ENCODE data around the gene SPDYE3. TPM values are rescaled to one million over a fixed set of nuclear protein-coding genes. Genes with fewer than 3 reads are reported as not detected.
"Not testable (repeated sequence)": the region's sequence is repeated elsewhere in the genome, so short reads cannot be mapped to it uniquely, and the experiment has no call there.

The SPDYE3 gene
- total RNA-seq, 2 donors from 2014 or later: 0.91 TPM; not detected in 1

DNA sequence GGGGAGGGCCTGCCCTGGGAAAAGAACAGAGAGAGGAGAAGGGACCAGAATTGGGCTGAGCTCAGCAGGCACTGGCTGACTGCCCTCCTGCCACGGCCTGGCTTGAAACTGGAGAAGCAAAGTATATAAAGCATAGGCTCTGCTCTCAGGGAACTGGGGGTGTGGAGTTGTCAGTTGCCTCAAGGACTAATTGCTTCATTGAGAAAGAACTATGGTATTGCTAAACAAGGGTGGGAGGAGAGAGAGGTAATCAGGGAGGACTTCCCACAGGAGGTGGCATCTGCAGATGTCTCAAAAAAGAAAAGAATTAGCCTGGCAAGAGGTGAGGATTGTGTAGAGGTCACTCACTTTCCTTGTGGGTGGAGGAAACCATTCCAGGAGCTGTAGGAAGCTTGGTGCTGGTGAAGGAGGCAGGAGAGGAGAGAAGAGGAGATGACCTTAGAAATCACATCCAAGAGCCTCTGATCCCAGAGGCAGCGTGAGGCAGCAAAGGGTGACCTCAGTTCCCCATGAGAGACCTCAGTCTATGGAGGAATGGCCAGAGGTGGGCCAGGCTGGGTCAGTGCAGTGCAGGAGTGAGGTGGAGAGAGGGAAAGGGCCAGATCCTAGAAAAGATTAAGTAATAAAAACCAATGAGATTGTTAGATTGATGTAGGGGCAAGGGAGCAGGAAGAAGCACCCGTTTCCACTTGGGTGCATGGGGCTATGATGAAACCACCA, 52.8 kb downstream of the SPDYE3 start:
- H3K4me3 ChIP-seq: no peak overlapping the region
- TF ChIP-seq, protein P1, sequence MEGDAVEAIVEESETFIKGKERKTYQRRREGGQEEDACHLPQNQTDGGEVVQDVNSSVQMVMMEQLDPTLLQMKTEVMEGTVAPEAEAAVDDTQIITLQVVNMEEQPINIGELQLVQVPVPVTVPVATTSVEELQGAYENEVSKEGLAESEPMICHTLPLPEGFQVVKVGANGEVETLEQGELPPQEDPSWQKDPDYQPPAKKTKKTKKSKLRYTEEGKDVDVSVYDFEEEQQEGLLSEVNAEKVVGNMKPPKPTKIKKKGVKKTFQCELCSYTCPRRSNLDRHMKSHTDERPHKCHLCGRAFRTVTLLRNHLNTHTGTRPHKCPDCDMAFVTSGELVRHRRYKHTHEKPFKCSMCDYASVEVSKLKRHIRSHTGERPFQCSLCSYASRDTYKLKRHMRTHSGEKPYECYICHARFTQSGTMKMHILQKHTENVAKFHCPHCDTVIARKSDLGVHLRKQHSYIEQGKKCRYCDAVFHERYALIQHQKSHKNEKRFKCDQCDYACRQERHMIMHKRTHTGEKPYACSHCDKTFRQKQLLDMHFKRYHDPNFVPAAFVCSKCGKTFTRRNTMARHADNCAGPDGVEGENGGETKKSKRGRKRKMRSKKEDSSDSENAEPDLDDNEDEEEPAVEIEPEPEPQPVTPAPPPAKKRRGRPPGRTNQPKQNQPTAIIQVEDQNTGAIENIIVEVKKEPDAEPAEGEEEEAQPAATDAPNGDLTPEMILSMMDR (IDR thresholded peaks at IDR 0.05): no peak
- no peak for TF ChIP-seq POLR2A (IDR thresholded peaks at IDR 0.05)
- TF ChIP-seq POLR2AphosphoS5 (IDR thresholded peaks at IDR 0.05): no peak
- no peak for DNase-seq (ENCODE audit: low spot score)
- intact Hi-C loops (cut with DNase I): no loop called here
- H3K27ac ChIP-seq: no peak overlapping the region
- no peaks in the 10 kb centered on the region for H3K9me3 ChIP-seq
- no peaks in the 10 kb centered on the region for H3K4me1 ChIP-seq (replicated peaks)
- WGBS: 87% methylated on average over 3 of the region's 3 CpGs
- peaks cover 2 to 26% of the 10 kb centered on the region in 2 donors for H3K36me3 ChIP-seq
- no peaks in the 10 kb centered on the region for H3K27me3 ChIP-seq (replicated peaks; ENCODE audit: insufficient read depth)

DNA sequence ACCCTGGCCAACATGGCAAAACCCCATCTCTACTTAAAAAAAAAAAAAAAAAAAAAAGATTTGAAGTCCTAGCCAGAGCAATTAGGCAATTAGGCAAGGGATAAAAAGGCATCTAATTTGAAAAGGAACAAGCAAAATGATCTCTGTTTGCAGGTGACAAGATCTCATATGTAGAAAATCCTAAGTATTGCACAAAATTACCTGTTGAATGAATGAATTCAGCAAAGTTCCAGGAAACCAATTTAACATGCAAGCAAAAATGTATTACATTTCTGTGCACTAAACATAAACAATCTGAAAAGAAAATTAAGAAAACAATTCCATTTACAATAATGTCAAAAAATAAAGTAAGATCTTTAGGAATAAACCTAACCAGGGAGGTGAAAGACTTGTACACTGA, 55.6 kb downstream of the SPDYE3 start:
- Histone ChIP-seq H3K4me3 (no peak overlapping the region), H3K4me1 (replicated peaks) (no peaks in the 10 kb centered on the region), H3K27me3 (replicated peaks; ENCODE audit: insufficient read depth) (no peaks in the 10 kb centered on the region), H3K36me3 (peaks cover 2 to 26% of the 10 kb centered on the region in 2 donors), H3K9me3 (no peaks in the 10 kb centered on the region), H3K27ac (no peak overlapping the region)
- no peak for DNase-seq (ENCODE audit: low spot score)
- intact Hi-C loops (cut with DNase I): no loop called here
- no peak for TF ChIP-seq POLR2AphosphoS5 (IDR thresholded peaks at IDR 0.05)
- no peak for TF ChIP-seq POLR2A (IDR thresholded peaks at IDR 0.05)
- TF ChIP-seq, protein P1 (IDR thresholded peaks at IDR 0.05): no peak

DNA sequence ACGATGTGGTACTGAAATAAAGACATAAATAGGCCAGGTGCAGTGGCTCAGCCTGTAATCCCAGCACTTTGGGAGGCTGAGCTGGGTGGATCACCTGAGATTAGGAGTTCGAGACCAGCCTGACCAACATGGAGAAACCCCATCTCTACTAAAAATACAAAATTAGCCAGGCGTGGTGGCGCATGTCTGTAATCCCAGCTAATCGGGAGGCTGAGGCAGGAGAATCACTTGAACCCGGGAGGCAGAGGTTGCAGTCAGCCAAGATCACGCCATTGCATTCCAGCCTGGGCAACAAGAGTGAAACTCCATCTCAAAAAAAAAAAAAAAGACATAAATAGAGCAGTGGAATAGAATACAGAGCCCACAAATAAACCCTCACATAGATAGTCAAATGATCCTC, 56.3 kb downstream of the SPDYE3 start:
- H3K9me3 ChIP-seq; H3K27ac ChIP-seq; H3K4me1 ChIP-seq (replicated peaks); DNase-seq (ENCODE audit: low spot score); H3K27me3 ChIP-seq (replicated peaks; ENCODE audit: insufficient read depth); H3K4me3 ChIP-seq; intact Hi-C loops (cut with DNase I): not testable (repeated sequence)
- 97% methylated on average over 7 of the region's 7 CpGs for WGBS
- H3K36me3 ChIP-seq: peaks cover 2 to 26% of the 10 kb centered on the region in 2 donors

DNA sequence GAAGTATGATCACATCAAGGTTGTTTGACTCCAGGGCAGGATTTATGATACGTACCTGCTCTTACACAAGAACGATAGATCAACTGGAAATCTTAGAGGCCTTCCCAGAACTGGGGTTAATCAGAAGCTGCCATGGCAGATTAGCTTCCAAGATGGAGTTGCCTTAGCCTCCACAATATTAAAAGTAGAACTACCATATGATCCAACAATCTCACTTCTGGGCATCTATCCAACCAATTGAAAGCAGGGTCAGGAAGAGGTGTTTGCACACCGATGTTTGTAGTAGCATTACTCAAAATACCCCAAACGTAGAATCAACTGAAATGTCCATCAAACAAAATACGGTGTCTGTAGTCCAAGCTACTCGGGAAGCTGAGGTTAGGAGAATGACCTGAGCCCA, 57.0 kb downstream of the SPDYE3 start:
- Histone ChIP-seq H3K36me3 (peaks cover 2 to 20% of the 10 kb centered on the region in 2 donors), H3K9me3 (no peaks in the 10 kb centered on the region), H3K4me1 (replicated peaks) (no peaks in the 10 kb centered on the region), H3K4me3 (no peak overlapping the region), H3K27me3 (replicated peaks; ENCODE audit: insufficient read depth) (no peaks in the 10 kb centered on the region), H3K27ac (no peak overlapping the region)
- TF ChIP-seq POLR2A (IDR thresholded peaks at IDR 0.05) (no peak), POLR2AphosphoS5 (IDR thresholded peaks at IDR 0.05) (no peak)
- TF ChIP-seq, protein P1 (IDR thresholded peaks at IDR 0.05): no peak
- WGBS: 91% methylated on average over 6 of the region's 6 CpGs
- intact Hi-C loops (cut with DNase I): no loop called here
- DNase-seq (ENCODE audit: low spot score): no peak

DNA sequence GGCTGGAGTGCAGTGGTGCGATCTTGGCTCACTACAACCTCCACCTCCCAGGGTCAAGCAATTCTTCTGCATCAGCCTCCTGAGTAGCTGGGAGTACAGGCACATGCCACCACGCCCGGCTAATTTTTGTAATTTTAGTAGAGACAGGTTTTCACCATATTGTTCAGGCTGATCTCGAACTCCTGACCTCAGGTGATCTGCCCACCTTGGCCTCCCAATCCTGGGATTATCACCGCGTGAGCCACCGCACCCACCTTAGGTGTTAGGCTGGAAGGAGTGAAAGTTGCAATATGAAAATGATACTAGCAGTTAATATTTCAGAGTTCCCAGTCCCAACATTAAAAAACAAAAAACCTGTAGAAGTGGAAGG, 58.5 kb downstream of the SPDYE3 start:
- WGBS: 95% methylated on average over 7 of the region's 7 CpGs
- H3K36me3 ChIP-seq; intact Hi-C loops (cut with DNase I); DNase-seq (ENCODE audit: low spot score); H3K27ac ChIP-seq; H3K4me3 ChIP-seq; H3K27me3 ChIP-seq (replicated peaks; ENCODE audit: insufficient read depth); H3K9me3 ChIP-seq; H3K4me1 ChIP-seq (replicated peaks): not testable (repeated sequence)

Data from prostate gland (tissue), 2 donors.